ENCODE measurements around the gene CRYBA2.

DNA sequence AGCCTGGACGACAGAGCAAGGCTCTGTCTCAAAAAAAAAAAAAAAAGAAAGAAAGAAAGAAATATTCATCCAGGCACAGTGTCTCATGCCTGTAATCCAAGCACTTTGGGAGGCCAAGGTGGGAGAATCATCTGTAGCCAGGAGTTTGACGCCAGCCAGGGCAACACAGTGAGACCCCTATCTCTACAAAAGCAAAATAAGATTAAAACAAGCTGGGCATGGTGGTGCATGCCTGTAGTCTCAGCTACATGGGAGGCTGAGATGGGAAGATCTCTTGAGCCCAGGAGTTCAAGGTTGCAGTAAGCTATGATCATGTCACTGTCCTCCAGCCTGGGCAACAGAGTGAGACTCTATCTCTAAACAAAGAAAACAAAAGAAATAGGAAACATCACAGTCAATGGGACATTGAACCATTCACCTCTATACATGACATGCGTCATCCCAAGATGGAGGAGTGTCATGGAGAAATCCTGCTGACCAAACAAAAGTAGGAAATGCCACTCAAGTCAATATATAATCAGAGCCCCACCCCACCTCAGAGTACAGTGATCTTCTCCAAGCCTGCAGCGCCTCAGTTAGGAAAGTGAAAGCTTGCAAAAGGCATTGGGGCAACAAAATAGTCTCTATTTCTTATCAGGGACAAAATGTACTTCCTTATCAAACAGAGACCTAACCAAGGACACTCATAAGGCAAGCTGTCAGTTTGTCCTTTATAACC lies 18.0 kb downstream of the CRYBA2 start:
- no peak for TF ChIP-seq TAF1 (IDR thresholded peaks at IDR 0.05; ENCODE audit: borderline replicate concordance, insufficient read depth, low read length)
- no peak for TF ChIP-seq POLR2AphosphoS5 (IDR thresholded peaks at IDR 0.05; ENCODE audit: low read depth, low read length)
- TF ChIP-seq SIN3A (IDR thresholded peaks at IDR 0.05; ENCODE audit: borderline replicate concordance, insufficient read depth, low read length) = no peak
- no peak for TF ChIP-seq REST (IDR thresholded peaks at IDR 0.05; ENCODE audit: insufficient read depth in 1 of 2, low read depth in 2 of 2, low read length in 2 of 2)

All from PFSK-1 (cell line).